Stimulated activated memory B cell treated with anti-CD40 and anti-IgM and Interleukin-4, amounts not matched to agents 10 μg/mL and 1 μg/mL and 100 μg/mL, for 72 hours (primary cell): ENCODE results near the gene CLIP1.
"Not testable (repeated sequence)": the region's sequence is repeated elsewhere in the genome, so short reads cannot be mapped to it uniquely, and the experiment has no call there.

ENCODE experiments used
- ATAC-seq: fragments of 150-1000 bp; cut with Tn5 transposase; 2 replicates; pipeline ENCODE4 v1.10.0; 2021
- H3K27ac Mint-ChIP-seq: one replicate; pipeline ENCODE4 v1.8.0; 2022; ENCODE audit warnings: mild to moderate bottlenecking, mixed read lengths
- H3K27me3 Mint-ChIP-seq: one replicate; pipeline ENCODE4 v1.8.0; 2022; ENCODE audit warnings: mixed read lengths
- H3K36me3 Mint-ChIP-seq: one replicate; pipeline ENCODE4 v1.8.0; 2022; ENCODE audit warnings: mixed read lengths
- H3K4me1 Mint-ChIP-seq: one replicate; pipeline ENCODE4 v1.8.0; 2022; ENCODE audit warnings: mixed read lengths
- H3K4me3 Mint-ChIP-seq: one replicate; pipeline ENCODE4 v1.8.0; 2022; ENCODE audit warnings: mild to moderate bottlenecking, moderate library complexity, mixed read lengths
- H3K9me3 Mint-ChIP-seq: one replicate; pipeline ENCODE4 v1.8.0; 2022; ENCODE audit warnings: mixed read lengths

CLIP1 gene

GRCh38 chr12:122389677-122390076 lies 32.8 kb downstream of the CLIP1 start:
- H3K36me3 Mint-ChIP-seq, result peaks cover 8% of the 10 kb centered on the region
- H3K27ac Mint-ChIP-seq, result no peak overlapping the region
- H3K4me1 Mint-ChIP-seq, result peaks cover 9% of the 10 kb centered on the region
- H3K9me3 Mint-ChIP-seq, result no peaks in the 10 kb centered on the region
- ATAC-seq, result no peak
- no peak overlapping the region for H3K4me3 Mint-ChIP-seq
- no peaks in the 10 kb centered on the region for H3K27me3 Mint-ChIP-seq

- H3K27ac Mint-ChIP-seq, result no peak overlapping the region
- H3K27me3 Mint-ChIP-seq, result no peaks in the 10 kb centered on the region
- H3K4me3 Mint-ChIP-seq, result no peak overlapping the region
- ATAC-seq, result no peak
- peaks cover 8% of the 10 kb centered on the region for H3K36me3 Mint-ChIP-seq
- peaks cover 9% of the 10 kb centered on the region for H3K4me1 Mint-ChIP-seq
- no peaks in the 10 kb centered on the region for H3K9me3 Mint-ChIP-seq
Measured at GRCh38 chr12:122387887-122388286, 34.6 kb downstream of the CLIP1 start.

DNA sequence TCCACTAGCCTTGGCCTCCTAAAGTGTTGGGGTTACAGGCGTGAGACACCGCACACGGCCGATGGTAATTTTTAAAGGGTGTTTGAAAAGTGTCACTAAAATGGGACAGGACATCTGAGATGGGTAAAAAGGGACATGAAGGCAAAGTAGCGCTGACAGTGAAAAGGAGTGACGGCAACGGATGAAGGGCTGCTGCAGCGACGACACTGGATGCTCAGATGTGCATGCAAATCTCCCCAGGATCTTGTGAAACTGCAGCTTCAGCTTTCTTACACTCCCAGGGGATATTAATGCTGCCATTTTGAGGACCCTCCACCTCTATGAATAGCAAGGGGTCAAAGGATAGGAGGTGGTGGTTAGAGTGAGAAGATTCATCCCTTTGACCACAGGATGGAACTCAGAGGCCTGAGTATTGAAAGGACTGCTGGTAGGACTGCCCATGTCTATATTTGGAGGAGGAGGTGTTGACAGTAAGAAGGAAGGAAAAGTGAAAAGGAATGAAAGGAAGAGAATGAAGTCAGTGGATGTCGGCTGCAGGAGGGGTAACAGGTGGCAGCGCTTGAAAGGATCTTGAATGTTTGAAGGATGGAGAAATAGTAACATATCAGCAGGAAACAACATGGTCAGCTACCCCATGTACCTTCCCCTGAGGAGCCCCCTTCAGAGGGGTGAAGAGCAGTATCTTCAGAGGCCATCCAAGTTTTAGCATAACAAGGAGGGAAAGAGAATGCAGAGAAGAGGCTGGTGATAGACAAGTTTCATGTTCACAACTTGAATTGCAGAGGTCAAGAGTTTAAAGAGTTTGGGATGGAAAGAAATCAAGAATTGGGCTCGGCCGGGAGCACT lies 37.1 kb downstream of the CLIP1 start:
- H3K27me3 Mint-ChIP-seq, result no peaks in the 10 kb centered on the region
- no peak for ATAC-seq
- H3K27ac Mint-ChIP-seq, result no peak overlapping the region
- peaks cover 9% of the 10 kb centered on the region for H3K4me1 Mint-ChIP-seq
- no peak overlapping the region for H3K4me3 Mint-ChIP-seq
- no peaks in the 10 kb centered on the region for H3K9me3 Mint-ChIP-seq
- peaks cover 18% of the 10 kb centered on the region for H3K36me3 Mint-ChIP-seq

DNA sequence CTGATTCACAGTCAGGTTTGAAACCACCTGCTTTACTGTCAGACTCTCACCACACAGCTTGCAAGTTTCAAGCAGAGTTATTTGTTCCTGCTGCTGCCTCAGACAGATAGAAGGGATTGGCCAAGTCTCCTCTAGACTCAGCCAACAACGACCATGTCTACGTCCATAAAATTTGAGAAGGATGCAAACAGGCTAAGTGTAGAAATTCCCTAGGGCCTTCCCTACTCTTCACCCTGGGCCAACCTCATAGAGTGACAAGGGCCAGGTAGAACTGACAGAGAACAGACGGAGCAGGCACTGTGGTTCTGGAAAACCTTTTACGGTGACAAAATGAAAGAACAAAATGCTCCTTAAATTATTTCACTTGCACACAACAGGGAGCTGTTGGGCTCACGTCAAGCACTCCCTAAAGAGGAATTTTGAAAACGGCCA lies 39.5 kb downstream of the CLIP1 start:
- no peak for ATAC-seq
- no peak overlapping the region for H3K4me3 Mint-ChIP-seq
- peaks cover 19% of the 10 kb centered on the region for H3K36me3 Mint-ChIP-seq
- H3K27me3 Mint-ChIP-seq, result no peaks in the 10 kb centered on the region
- peaks cover 9% of the 10 kb centered on the region for H3K4me1 Mint-ChIP-seq
- no peaks in the 10 kb centered on the region for H3K9me3 Mint-ChIP-seq
- H3K27ac Mint-ChIP-seq, result no peak overlapping the region

- no peaks in the 10 kb centered on the region for H3K9me3 Mint-ChIP-seq
- H3K4me1 Mint-ChIP-seq, result peaks cover 9% of the 10 kb centered on the region
- peaks cover 28% of the 10 kb centered on the region for H3K36me3 Mint-ChIP-seq
- H3K27me3 Mint-ChIP-seq, result no peaks in the 10 kb centered on the region
- H3K4me3 Mint-ChIP-seq, result no peak overlapping the region
- no peak overlapping the region for H3K27ac Mint-ChIP-seq
- no peak for ATAC-seq
Measured at GRCh38 chr12:122381021-122381420, 41.4 kb downstream of the CLIP1 start.

DNA sequence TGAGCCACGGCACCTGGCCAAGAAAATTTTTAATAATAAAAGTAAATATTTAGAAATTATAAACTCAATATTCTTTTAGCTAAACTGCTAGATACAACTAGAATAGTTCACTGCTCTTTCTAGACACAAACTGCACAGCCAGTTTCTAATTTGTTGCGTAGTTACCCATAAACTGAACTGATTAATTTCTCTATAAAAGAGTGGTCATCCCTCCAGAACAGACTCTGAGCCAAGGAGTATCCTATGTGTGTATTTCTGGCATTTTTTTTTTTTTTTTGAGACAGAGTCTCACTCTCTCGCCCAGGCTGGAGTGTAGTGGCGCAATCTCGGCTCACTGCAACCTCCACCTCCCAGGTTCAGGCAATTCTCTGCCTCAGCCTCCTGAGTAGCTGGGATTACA lies 45.7 kb downstream of the CLIP1 start:
- not testable (repeated sequence) for H3K27me3 Mint-ChIP-seq, H3K4me1 Mint-ChIP-seq, H3K4me3 Mint-ChIP-seq, H3K9me3 Mint-ChIP-seq, ATAC-seq, H3K27ac Mint-ChIP-seq
- peaks cover 18% of the 10 kb centered on the region for H3K36me3 Mint-ChIP-seq

- H3K27ac Mint-ChIP-seq, result no peak overlapping the region
- no peaks in the 10 kb centered on the region for H3K9me3 Mint-ChIP-seq
- no peak overlapping the region for H3K4me3 Mint-ChIP-seq
- peaks cover 34% of the 10 kb centered on the region for H3K36me3 Mint-ChIP-seq
- peaks cover 9% of the 10 kb centered on the region for H3K4me1 Mint-ChIP-seq
- no peaks in the 10 kb centered on the region for H3K27me3 Mint-ChIP-seq
- ATAC-seq, result no peak
Measured at GRCh38 chr12:122374707-122375106, 47.8 kb downstream of the CLIP1 start.

GRCh38 chr12:122371475-122372045 lies 50.9 kb downstream of the CLIP1 start:
- ATAC-seq, result no peak
- Mint-ChIP-seq H3K27ac (no peak overlapping the region), H3K4me1 (peaks cover 11% of the 10 kb centered on the region), H3K4me3 (no peak overlapping the region), H3K27me3 (no peaks in the 10 kb centered on the region), H3K36me3 (peaks cover 48% of the 10 kb centered on the region), H3K9me3 (no peaks in the 10 kb centered on the region)

- Mint-ChIP-seq H3K27me3 (no peaks in the 10 kb centered on the region), H3K27ac (no peak overlapping the region), H3K4me3 (no peak overlapping the region), H3K9me3 (no peaks in the 10 kb centered on the region), H3K36me3 (peaks cover 50% of the 10 kb centered on the region), H3K4me1 (peaks cover 11% of the 10 kb centered on the region)
- no peak for ATAC-seq
Measured at GRCh38 chr12:122368361-122369073, 54.0 kb downstream of the CLIP1 start.

DNA sequence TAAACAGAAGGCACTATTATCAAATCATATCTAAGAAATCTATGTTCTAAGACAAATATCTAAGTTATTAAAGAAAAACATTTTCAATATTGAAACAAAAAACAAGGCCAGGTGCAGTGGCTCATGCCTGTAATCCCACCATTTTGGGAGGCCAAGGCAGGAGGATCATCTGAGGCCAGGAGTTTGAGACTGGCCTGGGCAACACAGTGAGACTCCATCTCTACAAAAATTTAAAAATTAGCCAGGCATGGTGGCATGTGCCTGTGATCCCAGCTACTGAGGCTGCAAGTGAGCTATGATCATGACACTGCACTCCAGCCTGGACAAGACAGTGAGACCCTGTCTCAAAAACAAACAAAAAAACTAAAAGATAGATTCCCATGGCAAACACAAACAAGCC lies 54.8 kb downstream of the CLIP1 start:
- not testable (repeated sequence) for H3K4me3 Mint-ChIP-seq, ATAC-seq, H3K27me3 Mint-ChIP-seq, H3K27ac Mint-ChIP-seq, H3K9me3 Mint-ChIP-seq
- peaks cover 11% of the 10 kb centered on the region for H3K4me1 Mint-ChIP-seq
- peaks cover 47% of the 10 kb centered on the region for H3K36me3 Mint-ChIP-seq

GRCh38 chr12:122366685-122367475 lies 55.6 kb downstream of the CLIP1 start:
- Mint-ChIP-seq H3K4me3 (no peak overlapping the region), H3K27ac (no peak overlapping the region), H3K36me3 (peaks cover 44% of the 10 kb centered on the region), H3K27me3 (no peaks in the 10 kb centered on the region), H3K4me1 (peaks cover 11% of the 10 kb centered on the region), H3K9me3 (no peaks in the 10 kb centered on the region)
- no peak for ATAC-seq

DNA sequence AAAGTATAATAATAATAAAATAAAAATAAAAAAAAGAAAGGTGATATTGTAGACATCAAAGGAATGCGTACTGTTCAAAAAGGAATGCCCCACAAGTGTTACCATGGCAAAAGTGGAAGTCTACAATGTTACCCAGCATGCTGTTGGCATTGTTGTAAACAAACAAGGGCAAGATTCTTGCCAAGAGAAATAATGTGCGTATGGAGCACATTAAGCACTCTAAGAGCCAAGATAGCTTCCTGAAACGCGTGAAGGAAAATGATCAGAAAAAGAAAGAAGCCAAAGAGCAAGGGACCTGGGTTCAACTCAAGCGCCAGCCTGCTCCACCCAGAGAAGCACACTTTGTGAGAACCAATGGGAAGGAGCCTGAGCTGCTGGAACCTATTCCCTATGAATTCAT lies 57.2 kb downstream of the CLIP1 start:
- H3K36me3 Mint-ChIP-seq, result peaks cover 41% of the 10 kb centered on the region
- H3K27ac Mint-ChIP-seq, H3K27me3 Mint-ChIP-seq, H3K9me3 Mint-ChIP-seq, ATAC-seq, H3K4me1 Mint-ChIP-seq, H3K4me3 Mint-ChIP-seq: not testable (repeated sequence)

- ATAC-seq, result no peak
- Mint-ChIP-seq H3K27ac (no peak overlapping the region), H3K9me3 (no peaks in the 10 kb centered on the region)
Measured at GRCh38 chr12:122363782-122364181, 58.7 kb downstream of the CLIP1 start.

GRCh38 chr12:122362755-122363154 lies 59.7 kb downstream of the CLIP1 start:
- no peaks in the 10 kb centered on the region for H3K4me1 Mint-ChIP-seq
- no peak overlapping the region for H3K27ac Mint-ChIP-seq
- H3K4me3 Mint-ChIP-seq, result no peak overlapping the region

More at GRCh38 chr12:122363782-122364181, 58.7 kb downstream of the CLIP1 start:
- Mint-ChIP-seq H3K27me3 (no peaks in the 10 kb centered on the region), H3K4me3 (no peak overlapping the region), H3K36me3 (peaks cover 38% of the 10 kb centered on the region), H3K4me1 (no peaks in the 10 kb centered on the region)

GRCh38 chr12:122358403-122358802 lies 64.1 kb downstream of the CLIP1 start:
- ATAC-seq, H3K27me3 Mint-ChIP-seq, H3K27ac Mint-ChIP-seq, H3K4me1 Mint-ChIP-seq, H3K4me3 Mint-ChIP-seq, H3K9me3 Mint-ChIP-seq: not testable (repeated sequence)
- peaks cover 41% of the 10 kb centered on the region for H3K36me3 Mint-ChIP-seq

More at GRCh38 chr12:122362755-122363154, 59.7 kb downstream of the CLIP1 start:
- ATAC-seq, result no peak
- Mint-ChIP-seq H3K36me3 (peaks cover 32% of the 10 kb centered on the region), H3K9me3 (no peaks in the 10 kb centered on the region), H3K27me3 (no peaks in the 10 kb centered on the region)
